Ishikawa (cell line): ENCODE measurements around the gene SCAPER.

Experiments
- CREB1 ChIP-seq: IDR thresholded peaks from 2 replicates; pipeline ENCODE4 v1.6.1; 2012; ENCODE audit warnings: low read depth
- EGR1 ChIP-seq: IDR thresholded peaks from 2 replicates; pipeline ENCODE4 v1.6.1; 2012
- EP300 ChIP-seq: IDR thresholded peaks from 2 replicates; pipeline ENCODE4 v1.6.1; 2012; ENCODE audit warnings: borderline replicate concordance
- NFIC ChIP-seq: IDR thresholded peaks from 2 replicates; pipeline ENCODE4 v1.6.1; 2012
- RAD21 ChIP-seq: IDR thresholded peaks from 2 replicates; pipeline ENCODE4 v1.6.1; 2012; ENCODE audit warnings: low read depth
- TAF1 ChIP-seq: IDR thresholded peaks from 2 replicates; pipeline ENCODE4 v1.6.1; 2012; ENCODE audit warnings: low read depth, mild to moderate bottlenecking

- TF ChIP-seq EGR1 (no peak), RAD21 (no peak), TAF1 (no peak), EP300 (no peak), NFIC (no peak), CREB1 (no peak)
These were observed 102.7 kb downstream of the SCAPER start for GRCh38 chr15:76802411-76802810.
